ENCODE results near the gene NLGN2. TPM values are rescaled to one million over a fixed set of nuclear protein-coding genes. Genes with fewer than 3 reads are reported as not detected.

NLGN2 gene
- total RNA-seq, 4 donors from 2014 or later: 5.5 to 9.6 (median 6.4) TPM

DNA sequence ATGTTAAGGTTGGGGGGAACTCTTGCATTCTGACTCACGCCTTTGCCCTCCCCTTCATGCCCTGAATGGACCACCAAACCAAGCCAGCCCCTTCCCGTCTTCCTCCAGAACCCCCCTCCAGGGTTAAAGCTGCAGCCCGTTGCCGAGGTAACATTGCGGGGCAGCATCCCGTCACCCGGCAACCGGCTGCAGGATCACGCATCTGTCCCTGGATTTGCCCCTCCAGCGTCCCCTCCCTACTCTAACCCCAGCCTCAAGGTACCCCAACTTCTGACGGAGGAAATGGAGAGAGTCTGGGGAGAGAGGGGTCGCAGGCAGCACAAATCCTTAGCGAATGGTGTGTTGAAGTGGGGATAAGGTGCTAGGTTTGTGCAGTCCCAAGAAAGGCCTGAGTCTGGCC lies 563 bp upstream of the NLGN2 start:
- TF ChIP-seq POLR2A (IDR thresholded peaks at IDR 0.05): no peak
- TF ChIP-seq, protein P1, sequence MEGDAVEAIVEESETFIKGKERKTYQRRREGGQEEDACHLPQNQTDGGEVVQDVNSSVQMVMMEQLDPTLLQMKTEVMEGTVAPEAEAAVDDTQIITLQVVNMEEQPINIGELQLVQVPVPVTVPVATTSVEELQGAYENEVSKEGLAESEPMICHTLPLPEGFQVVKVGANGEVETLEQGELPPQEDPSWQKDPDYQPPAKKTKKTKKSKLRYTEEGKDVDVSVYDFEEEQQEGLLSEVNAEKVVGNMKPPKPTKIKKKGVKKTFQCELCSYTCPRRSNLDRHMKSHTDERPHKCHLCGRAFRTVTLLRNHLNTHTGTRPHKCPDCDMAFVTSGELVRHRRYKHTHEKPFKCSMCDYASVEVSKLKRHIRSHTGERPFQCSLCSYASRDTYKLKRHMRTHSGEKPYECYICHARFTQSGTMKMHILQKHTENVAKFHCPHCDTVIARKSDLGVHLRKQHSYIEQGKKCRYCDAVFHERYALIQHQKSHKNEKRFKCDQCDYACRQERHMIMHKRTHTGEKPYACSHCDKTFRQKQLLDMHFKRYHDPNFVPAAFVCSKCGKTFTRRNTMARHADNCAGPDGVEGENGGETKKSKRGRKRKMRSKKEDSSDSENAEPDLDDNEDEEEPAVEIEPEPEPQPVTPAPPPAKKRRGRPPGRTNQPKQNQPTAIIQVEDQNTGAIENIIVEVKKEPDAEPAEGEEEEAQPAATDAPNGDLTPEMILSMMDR (IDR thresholded peaks at IDR 0.05): no peak
- WGBS, 2 donors: 91 to 93% methylated on average over 13 of the region's 13 CpGs
- intact Hi-C loops (cut with DNase I; ENCODE audit: low total_unique reads): no loop called here
- no peak for DNase-seq (ENCODE audit: low spot score in 2 of 2)
- H3K4me3 ChIP-seq (ENCODE audit: low read depth, poor library complexity, severe bottlenecking): no peak overlapping the region

GRCh38 chr17:7408252-7408727 lies 645 bp downstream of the NLGN2 start:
- DNase-seq (ENCODE audit: low spot score in 2 of 2): no peak
- no peak overlapping the region for H3K4me3 ChIP-seq (ENCODE audit: low read depth, poor library complexity, severe bottlenecking)
- intact Hi-C loops (cut with DNase I; ENCODE audit: low total_unique reads): no loop called here
- TF ChIP-seq POLR2A (IDR thresholded peaks at IDR 0.05): no peak
- TF ChIP-seq, protein P1 (IDR thresholded peaks at IDR 0.05): no peak
- WGBS, 2 donors: 75 to 92% methylated on average over 13 to 41 of the region's 58 CpGs

DNA sequence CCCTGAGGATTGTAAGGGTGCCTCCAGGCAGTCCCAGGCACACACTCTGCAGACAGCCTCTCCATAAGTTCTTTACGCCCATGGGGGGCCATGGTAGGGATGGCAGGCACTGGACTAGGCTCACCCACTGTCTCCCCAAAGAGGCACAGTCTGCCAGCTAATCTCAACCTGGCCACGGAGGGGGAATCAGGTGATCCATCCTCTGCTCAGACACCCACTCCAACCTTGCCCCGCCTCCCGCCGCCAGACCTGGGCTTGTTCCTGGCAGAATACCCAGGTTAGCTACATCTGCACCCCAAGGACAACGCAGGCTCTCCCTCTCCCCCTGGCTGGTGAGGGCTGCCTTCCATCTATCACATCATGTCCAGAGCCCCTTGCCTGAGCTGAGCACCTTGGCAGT lies 1.2 kb downstream of the NLGN2 start:
- H3K4me3 ChIP-seq (ENCODE audit: low read depth, poor library complexity, severe bottlenecking): no peak overlapping the region
- WGBS, 2 donors: 55% methylated on average over 6 of the region's 6 CpGs; no CpG with 5 or more reads in 1 of the 2 donors

GRCh38 chr17:7409716-7410115 lies 2.1 kb downstream of the NLGN2 start:
- no peak overlapping the region for H3K4me3 ChIP-seq (ENCODE audit: low read depth, poor library complexity, severe bottlenecking)
- WGBS, 2 donors: 91 to 93% methylated on average over 6 of the region's 6 CpGs
- intact Hi-C loops (cut with DNase I; ENCODE audit: low total_unique reads): no loop called here
- TF ChIP-seq, protein P1 (IDR thresholded peaks at IDR 0.05): no peak
- TF ChIP-seq POLR2A (IDR thresholded peaks at IDR 0.05): no peak
- no peak for DNase-seq (ENCODE audit: low spot score in 2 of 2)

More for the DNA sequence above, 1.2 kb downstream of the NLGN2 start:
- intact Hi-C loops (cut with DNase I; ENCODE audit: low total_unique reads): no loop called here
- TF ChIP-seq, protein P1 (IDR thresholded peaks at IDR 0.05): no peak
- no peak for TF ChIP-seq POLR2A (IDR thresholded peaks at IDR 0.05)
- no peak for DNase-seq (ENCODE audit: low spot score in 2 of 2)

- intact Hi-C loops (cut with DNase I; ENCODE audit: low total_unique reads): no loop called here
- WGBS, 2 donors: 87 to 89% methylated on average over 19 to 25 of the region's 25 CpGs
- DNase-seq (ENCODE audit: low spot score in 2 of 2): no peak
Observed at GRCh38 chr17:7410634-7411426, 3.2 kb downstream of the NLGN2 start.

More at GRCh38 chr17:7410634-7411426, 3.2 kb downstream of the NLGN2 start:
- H3K4me3 ChIP-seq (ENCODE audit: low read depth, poor library complexity, severe bottlenecking): no peak overlapping the region
- TF ChIP-seq POLR2A (IDR thresholded peaks at IDR 0.05): no peak
- TF ChIP-seq, protein P1 (IDR thresholded peaks at IDR 0.05): no peak
